GM10847 (cell line): ENCODE measurements around the gene DOK3.

ENCODE experiments used
- POLR2A ChIP-seq: IDR thresholded peaks from 2 replicates; pipeline ENCODE4 v1.6.1; 2011; ENCODE audit not compliant: insufficient read length; ENCODE audit errors: extremely low read depth

DOK3 gene

GRCh38 chr5:177542816-177543465 is 33.3 kb upstream of the DOK3 start:
- no peak for TF ChIP-seq POLR2A

- no peak for TF ChIP-seq POLR2A
These were observed 30.8 kb upstream of the DOK3 start for GRCh38 chr5:177540438-177540837.

GRCh38 chr5:177539411-177539810 is 29.8 kb upstream of the DOK3 start:
- no peak for TF ChIP-seq POLR2A

GRCh38 chr5:177538876-177539275 is 29.2 kb upstream of the DOK3 start:
- TF ChIP-seq POLR2A = no peak

- no peak for TF ChIP-seq POLR2A
These were observed 28.0 kb upstream of the DOK3 start for GRCh38 chr5:177537389-177538361.

GRCh38 chr5:177536386-177536785 is 26.8 kb upstream of the DOK3 start:
- TF ChIP-seq POLR2A = no peak

GRCh38 chr5:177535125-177535524 is 25.5 kb upstream of the DOK3 start:
- no peak for TF ChIP-seq POLR2A

GRCh38 chr5:177531209-177531940 is 21.7 kb upstream of the DOK3 start:
- TF ChIP-seq POLR2A = no peak

GRCh38 chr5:177530638-177531037 is 21.0 kb upstream of the DOK3 start:
- TF ChIP-seq POLR2A = no peak

GRCh38 chr5:177529247-177530203 is 19.9 kb upstream of the DOK3 start:
- no peak for TF ChIP-seq POLR2A

GRCh38 chr5:177528631-177529030 is 19.0 kb upstream of the DOK3 start:
- no peak for TF ChIP-seq POLR2A

- TF ChIP-seq POLR2A = no peak
These were observed 18.0 kb upstream of the DOK3 start for GRCh38 chr5:177527595-177527994.

GRCh38 chr5:177526791-177527190 is 17.2 kb upstream of the DOK3 start:
- no peak for TF ChIP-seq POLR2A

GRCh38 chr5:177526191-177526590 is 16.6 kb upstream of the DOK3 start:
- TF ChIP-seq POLR2A = no peak
